Calu3 (cell line): Measurements from ENCODE around the gene GLUL. TPM values are rescaled to one million over a fixed set of nuclear protein-coding genes. Genes with fewer than 3 reads are reported as not detected.

Source experiments
- BruUV-seq: library from RNA; stranded (reverse); fragments of 400-500 nt; replicated peaks from 2 replicates; lab custom pipeline; 2021; lab: Mats Ljungman, UMichigan
- CTCF ChIA-PET: fragments of 300-600 bp; sonication (Branson Sonifier 250); formaldehyde crosslinking; loops from one replicate; lab custom pipeline; 2022; ENCODE audit warnings: antibody characterized with exemption; lab: Charles Lee
- DNase-seq: peaks from one replicate; pipeline ENCODE4 v3.0.0; 2022
- H3K27ac Mint-ChIP-seq: one replicate; pipeline ENCODE4 v1.8.0; 2022; ENCODE audit warnings: mixed read lengths; ENCODE audit not compliant: unreplicated experiment
- H3K27me3 Mint-ChIP-seq: one replicate; pipeline ENCODE4 v1.8.0; 2022; ENCODE audit warnings: mixed read lengths; ENCODE audit not compliant: unreplicated experiment
- H3K36me3 Mint-ChIP-seq: one replicate; pipeline ENCODE4 v1.8.0; 2022; ENCODE audit warnings: mild to moderate bottlenecking, moderate library complexity, mixed read lengths; ENCODE audit not compliant: insufficient read depth, unreplicated experiment
- H3K4me1 Mint-ChIP-seq: one replicate; pipeline ENCODE4 v1.8.0; 2022; ENCODE audit warnings: mild to moderate bottlenecking, low read depth, mixed read lengths; ENCODE audit not compliant: unreplicated experiment
- H3K4me3 Mint-ChIP-seq: one replicate; pipeline ENCODE4 v1.8.0; 2022; ENCODE audit warnings: mild to moderate bottlenecking, low read depth, moderate library complexity, mixed read lengths; ENCODE audit not compliant: unreplicated experiment
- H3K9me3 Mint-ChIP-seq: one replicate; pipeline ENCODE4 v1.8.0; 2022; ENCODE audit warnings: low read depth, mixed read lengths; ENCODE audit not compliant: unreplicated experiment
- CTCF ChIP-seq: fragments of 200-600 bp; IDR thresholded peaks from one replicate; pipeline ENCODE4 v1.8.0; 2022; ENCODE audit warnings: antibody characterized with exemption; ENCODE audit not compliant: unreplicated experiment
- intact Hi-C: fragments of 100-400 bp; cut with micrococcal nuclease; formaldehyde crosslinking; loops from one replicate; pipeline ENCODE4 v1.10.0; 2022; ENCODE audit not compliant: unreplicated experiment
- total RNA-seq: library from RNA; stranded (reverse); gene quantifications from 2 replicates; pipeline ENCODE4 v1.2.3, GENCODE V29; 2022

GLUL gene
- total RNA-seq, 1 experiment from 2014 or later = 188 TPM

GRCh38 chr1:182413969-182414368 lies 22.4 kb upstream of the GLUL start:
- H3K27ac Mint-ChIP-seq = no peak overlapping the region
- no TSS peak for BruUV-seq
- H3K27me3 Mint-ChIP-seq = peaks cover 57% of the 10 kb centered on the region
- DNase-seq = no peak
- H3K36me3 Mint-ChIP-seq = no peaks in the 10 kb centered on the region
- H3K9me3 Mint-ChIP-seq = no peaks in the 10 kb centered on the region
- TF ChIP-seq CTCF = no peak
- intact Hi-C loops = no loop called here
- H3K4me3 Mint-ChIP-seq = no peak overlapping the region
- no peaks in the 10 kb centered on the region for H3K4me1 Mint-ChIP-seq
- CTCF ChIA-PET = interaction anchor here (0.9 kb wide), 1 partner anchor 327 kb away, joined by 4 read pairs; no protein-coding TSS in a partner anchor

DNA sequence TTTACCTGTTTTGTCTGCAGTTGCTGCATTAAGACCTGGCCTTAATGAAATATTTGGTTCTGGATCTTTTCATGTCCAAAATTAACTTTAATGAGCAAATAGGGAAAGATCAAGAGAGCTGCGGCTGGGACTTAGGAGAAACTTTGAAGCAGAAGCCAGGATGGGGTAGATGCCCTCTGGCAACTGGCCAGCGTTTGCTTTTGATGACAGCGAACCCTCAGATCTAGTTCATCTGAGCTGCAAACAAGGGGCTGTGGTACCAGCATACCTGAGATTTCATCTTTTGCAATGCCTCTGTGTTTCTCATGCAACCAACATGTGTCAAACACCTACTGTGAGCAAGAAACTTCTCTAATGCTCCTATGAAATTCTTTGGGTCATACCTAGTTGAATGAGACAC lies 21.9 kb upstream of the GLUL start:
- no peak for TF ChIP-seq CTCF
- Mint-ChIP-seq H3K36me3 (no peaks in the 10 kb centered on the region), H3K27me3 (peaks cover 52% of the 10 kb centered on the region), H3K4me3 (no peak overlapping the region), H3K9me3 (no peaks in the 10 kb centered on the region), H3K27ac (no peak overlapping the region), H3K4me1 (no peaks in the 10 kb centered on the region)
- intact Hi-C loops = no loop called here
- BruUV-seq = no TSS peak
- CTCF ChIA-PET = no interaction called here
- no peak for DNase-seq

DNA sequence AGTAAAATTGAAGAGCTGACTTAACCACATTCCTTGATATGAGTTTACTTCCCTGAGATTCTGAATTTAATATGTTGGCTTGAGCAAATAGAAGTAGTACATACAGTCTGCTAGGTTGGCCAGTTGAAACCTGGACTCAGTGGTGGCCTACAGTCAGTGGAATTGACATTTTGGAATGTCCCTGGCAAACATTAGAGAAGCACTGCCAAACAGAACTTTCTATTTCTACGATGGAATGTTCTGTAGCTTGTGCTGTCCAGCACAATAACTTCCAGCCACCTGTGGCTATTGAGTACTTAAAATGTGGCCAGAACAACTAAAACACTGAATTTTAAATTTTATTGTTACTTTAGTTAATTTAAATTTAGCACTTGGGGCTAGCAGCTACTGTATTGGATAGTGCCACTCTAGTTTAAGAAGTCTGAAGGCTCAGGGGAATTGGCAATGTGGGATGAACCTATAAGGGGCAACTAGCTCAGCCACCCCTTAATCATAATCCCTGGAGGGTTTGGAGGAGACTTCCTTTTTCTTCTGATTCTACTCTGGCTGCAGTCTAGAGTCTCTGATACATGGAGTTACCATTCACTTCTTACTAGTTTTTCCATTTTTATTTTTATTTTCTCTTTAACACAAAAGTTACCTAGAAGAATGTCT lies 19.2 kb upstream of the GLUL start:
- Mint-ChIP-seq H3K9me3 (no peaks in the 10 kb centered on the region), H3K4me1 (no peaks in the 10 kb centered on the region), H3K4me3 (no peak overlapping the region), H3K27ac (no peak overlapping the region), H3K36me3 (no peaks in the 10 kb centered on the region), H3K27me3 (peaks cover 44% of the 10 kb centered on the region)
- DNase-seq = no peak
- CTCF ChIA-PET = interaction anchor here (0.6 kb wide), 1 partner anchor 584 kb away, joined by 5 read pairs; no protein-coding TSS in a partner anchor
- no TSS peak for BruUV-seq
- intact Hi-C loops = no loop called here
- TF ChIP-seq CTCF = no peak

- intact Hi-C loops = no loop called here
- no peak for DNase-seq
- Mint-ChIP-seq H3K4me1 (no peaks in the 10 kb centered on the region), H3K9me3 (peaks cover 4% of the 10 kb centered on the region), H3K4me3 (no peak overlapping the region), H3K36me3 (no peaks in the 10 kb centered on the region), H3K27ac (no peak overlapping the region), H3K27me3 (peaks cover 44% of the 10 kb centered on the region)
- CTCF ChIA-PET = interaction anchor here (0.6 kb wide), 1 partner anchor 585 kb away, joined by 5 read pairs; no protein-coding TSS in a partner anchor
- TF ChIP-seq CTCF = no peak
- no TSS peak for BruUV-seq
These were observed 18.5 kb upstream of the GLUL start for GRCh38 chr1:182410138-182410537.
